C4-2B (cell line): Measurements from ENCODE around the gene ME1.
"Not testable (repeated sequence)": the region's sequence is repeated elsewhere in the genome, so short reads cannot be mapped to it uniquely, and the experiment has no call there.

Experiments used
- H3K27ac ChIP-seq: fragments of 450-650 bp; 2 replicates; pipeline ENCODE4 v1.5.1; 2017
- ZFX ChIP-seq: fragments of 450-650 bp; IDR thresholded peaks from 2 replicates; pipeline ENCODE4 v1.6.1; 2017
- TF ChIP-seq, protein P1 (sequence below): fragments of 450-650 bp; conservative IDR thresholded peaks from 2 replicates; pipeline ENCODE4 v1.5.1; 2017; ENCODE audit warnings: mild to moderate bottlenecking

The ME1 gene

DNA sequence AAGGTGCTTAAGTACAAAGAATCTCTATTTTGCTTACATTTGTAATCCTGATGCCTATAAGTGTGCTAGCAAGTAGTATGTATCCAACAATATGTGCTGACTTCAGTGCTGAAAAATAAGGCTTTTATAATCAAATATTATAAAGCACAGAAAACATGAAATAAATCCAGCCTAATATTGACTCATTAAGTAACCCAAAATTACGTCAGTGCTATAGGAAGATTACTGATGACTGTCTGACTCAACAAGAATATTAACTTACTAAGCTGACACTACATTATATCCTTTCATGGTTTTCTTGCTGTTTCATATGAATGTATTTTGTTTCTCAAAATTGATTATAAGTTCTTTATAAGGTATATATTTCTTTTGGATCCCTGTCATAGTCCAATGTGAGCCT, 76.1 kb downstream of the ME1 start:
- no peak overlapping the region for H3K27ac ChIP-seq
- TF ChIP-seq, protein P1, sequence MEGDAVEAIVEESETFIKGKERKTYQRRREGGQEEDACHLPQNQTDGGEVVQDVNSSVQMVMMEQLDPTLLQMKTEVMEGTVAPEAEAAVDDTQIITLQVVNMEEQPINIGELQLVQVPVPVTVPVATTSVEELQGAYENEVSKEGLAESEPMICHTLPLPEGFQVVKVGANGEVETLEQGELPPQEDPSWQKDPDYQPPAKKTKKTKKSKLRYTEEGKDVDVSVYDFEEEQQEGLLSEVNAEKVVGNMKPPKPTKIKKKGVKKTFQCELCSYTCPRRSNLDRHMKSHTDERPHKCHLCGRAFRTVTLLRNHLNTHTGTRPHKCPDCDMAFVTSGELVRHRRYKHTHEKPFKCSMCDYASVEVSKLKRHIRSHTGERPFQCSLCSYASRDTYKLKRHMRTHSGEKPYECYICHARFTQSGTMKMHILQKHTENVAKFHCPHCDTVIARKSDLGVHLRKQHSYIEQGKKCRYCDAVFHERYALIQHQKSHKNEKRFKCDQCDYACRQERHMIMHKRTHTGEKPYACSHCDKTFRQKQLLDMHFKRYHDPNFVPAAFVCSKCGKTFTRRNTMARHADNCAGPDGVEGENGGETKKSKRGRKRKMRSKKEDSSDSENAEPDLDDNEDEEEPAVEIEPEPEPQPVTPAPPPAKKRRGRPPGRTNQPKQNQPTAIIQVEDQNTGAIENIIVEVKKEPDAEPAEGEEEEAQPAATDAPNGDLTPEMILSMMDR, result no peak
- no peak for TF ChIP-seq ZFX

DNA sequence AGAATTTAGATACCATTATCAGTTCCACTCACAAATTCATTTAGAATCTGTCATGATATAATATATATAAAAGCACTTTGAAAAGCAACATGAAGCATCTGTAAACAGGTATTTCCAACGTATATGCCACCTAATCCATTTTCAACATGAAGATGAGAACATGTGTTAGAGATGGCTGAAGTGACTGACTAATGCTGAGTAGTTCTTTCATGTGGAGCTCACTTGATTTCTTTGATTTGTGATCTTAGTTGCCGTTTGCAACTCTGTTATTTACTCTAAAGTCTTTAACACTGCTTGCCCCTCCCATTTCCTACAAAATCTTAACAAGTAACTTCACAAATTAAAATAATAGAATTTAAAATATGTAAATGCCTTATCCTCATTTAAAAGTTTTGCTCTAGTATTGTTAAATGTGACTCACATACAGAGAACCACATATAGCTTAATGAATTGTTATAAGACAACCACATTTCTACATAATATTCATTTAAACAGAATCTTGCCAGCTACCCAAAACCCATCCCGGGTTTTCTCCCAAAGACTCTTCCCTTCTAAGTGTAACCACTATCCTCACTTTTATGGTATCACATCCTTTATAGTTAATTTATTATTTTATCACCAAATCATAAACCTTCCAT, 78.3 kb downstream of the ME1 start:
- TF ChIP-seq, protein P1, result no peak
- no peak for TF ChIP-seq ZFX
- H3K27ac ChIP-seq, result no peak overlapping the region

DNA sequence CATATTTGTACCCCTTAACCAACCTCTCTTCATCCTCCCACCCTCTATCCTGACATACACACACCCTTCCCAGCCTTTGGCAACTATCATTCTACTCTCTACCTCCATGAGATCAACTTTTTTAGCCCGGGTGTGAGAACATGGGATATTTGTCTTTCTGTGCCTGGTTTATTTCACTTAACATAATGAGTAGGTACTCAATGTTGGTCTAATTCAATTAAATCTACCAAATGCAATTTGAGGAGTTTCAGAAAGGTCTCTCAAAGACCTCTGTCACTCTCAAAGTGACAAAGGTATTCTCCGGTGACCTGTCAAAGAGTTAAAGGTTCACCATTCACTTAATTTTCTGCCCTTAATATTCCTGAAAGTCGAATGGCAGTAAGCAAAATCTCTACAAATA, 87.7 kb downstream of the ME1 start:
- no peak for TF ChIP-seq ZFX
- TF ChIP-seq, protein P1, result no peak
- H3K27ac ChIP-seq, result no peak overlapping the region

DNA sequence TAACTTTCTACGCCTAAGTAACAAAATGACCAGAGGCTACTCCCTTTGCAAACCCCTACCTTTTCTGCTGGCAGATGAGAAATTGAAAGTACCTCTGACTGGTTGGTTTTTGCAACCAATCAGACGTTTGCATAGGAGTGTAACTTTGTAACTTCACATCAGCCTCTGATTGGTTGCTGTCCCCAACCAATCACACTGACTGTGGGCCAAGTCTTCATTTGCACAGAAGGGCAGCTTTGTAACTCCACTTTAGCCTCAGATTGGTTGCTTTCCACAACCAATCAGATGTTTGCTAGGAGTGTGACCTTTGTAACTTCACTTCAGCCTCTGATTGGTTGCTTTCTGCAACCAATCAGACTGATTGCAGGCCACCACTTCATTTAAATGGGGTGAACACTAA, 89.1 kb downstream of the ME1 start:
- H3K27ac ChIP-seq, result no peak overlapping the region
- TF ChIP-seq, protein P1, result no peak
- TF ChIP-seq ZFX, result no peak

DNA sequence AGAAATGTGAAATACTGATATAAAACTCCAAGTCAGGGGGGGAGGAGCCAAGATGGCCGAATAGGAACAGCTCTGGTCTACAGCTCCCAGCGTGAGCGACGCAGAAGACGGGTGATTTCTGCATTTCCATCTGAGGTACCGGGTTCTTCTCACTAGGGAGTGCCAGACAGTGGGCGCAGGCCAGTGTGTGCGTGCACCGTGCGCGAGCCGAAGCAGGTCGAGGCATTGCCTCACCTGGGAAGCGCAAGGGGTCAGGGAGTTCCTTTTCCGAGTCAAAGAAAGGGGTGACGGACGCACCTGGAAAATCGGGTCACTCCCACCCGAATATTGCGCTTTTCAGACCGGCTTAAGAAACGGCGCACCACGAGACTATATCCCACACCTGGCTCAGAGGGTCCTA, 96.9 kb downstream of the ME1 start:
- H3K27ac ChIP-seq, result not testable (repeated sequence)

DNA sequence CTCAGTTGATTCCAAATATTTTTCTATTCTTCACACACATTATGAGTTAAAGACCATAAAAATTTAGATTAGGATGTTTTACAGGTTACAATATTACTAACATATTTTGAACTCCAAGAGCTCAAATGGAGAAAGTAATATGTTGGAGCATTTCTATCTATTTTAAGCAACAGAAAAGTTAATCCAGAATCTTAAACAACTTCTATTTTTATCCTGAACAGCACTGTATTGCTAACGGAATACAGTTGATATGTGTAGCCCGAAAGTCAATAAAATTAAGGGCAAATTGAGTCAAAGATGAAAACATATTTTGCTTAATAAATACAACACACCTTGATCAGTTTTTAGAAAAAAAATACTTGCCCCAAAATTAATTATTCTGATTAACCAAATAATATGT, 97.4 kb downstream of the ME1 start:
- no peak for TF ChIP-seq ZFX
- TF ChIP-seq, protein P1, result no peak

DNA sequence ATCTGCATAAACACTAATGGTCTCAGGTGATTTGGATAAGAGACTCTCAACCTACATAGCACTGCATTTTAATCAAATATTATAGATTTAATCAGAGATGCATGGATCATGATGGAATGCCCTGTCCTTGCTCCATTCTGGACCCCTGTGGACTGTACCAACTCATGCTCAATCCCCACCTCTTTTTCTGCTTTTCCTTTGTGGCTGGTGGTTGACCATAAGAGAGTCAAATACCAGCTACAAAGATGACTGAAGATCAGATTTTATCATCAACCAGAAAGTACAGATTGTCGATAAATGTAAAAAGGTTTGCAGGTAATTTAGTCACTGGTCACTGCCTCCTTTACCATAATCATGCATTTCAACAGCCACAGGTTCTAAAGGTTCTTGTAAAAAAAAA, 116.2 kb downstream of the ME1 start:
- TF ChIP-seq ZFX, result no peak
- TF ChIP-seq, protein P1, result no peak
- H3K27ac ChIP-seq, result no peak overlapping the region

More for the DNA sequence above, 97.4 kb downstream of the ME1 start:
- H3K27ac ChIP-seq, result no peak overlapping the region

DNA sequence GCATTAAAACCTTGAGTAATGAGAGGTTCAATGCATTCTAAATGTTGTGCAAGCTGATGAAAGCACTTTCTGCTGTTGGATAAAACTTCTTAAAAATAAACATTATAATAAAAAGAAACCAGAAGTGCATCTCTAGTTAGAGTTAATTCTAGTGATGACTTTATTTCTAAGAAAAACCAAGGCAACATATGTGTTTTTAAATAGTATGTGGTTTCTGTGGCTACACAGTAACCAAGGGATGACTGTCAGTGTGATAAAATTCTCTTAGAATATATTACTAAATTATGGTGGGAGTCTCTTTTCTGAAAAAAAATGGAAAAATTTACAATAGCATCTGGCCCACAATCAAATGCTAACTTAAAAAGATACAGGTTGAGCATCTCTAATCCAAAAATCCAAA, 117.0 kb downstream of the ME1 start:
- no peak overlapping the region for H3K27ac ChIP-seq
- TF ChIP-seq ZFX, result no peak
- TF ChIP-seq, protein P1, result no peak
